Ovary (tissue), 9 donors: ENCODE data around the gene MMP24. TPM values are rescaled to one million over a fixed set of nuclear protein-coding genes. Genes with fewer than 3 reads are reported as not detected.

Source experiments
- DNase-seq, 5 donors: peaks; one replicate each; pipeline ENCODE4 v3.0.0-alpha.2; 2019 to 2020
- H3K27ac ChIP-seq, 2 donors: fragments of 200-600 bp; one replicate each; pipeline versions ENCODE4 v1.5.1 to v1.8.0; 2019 to 2022
- H3K27me3 ChIP-seq: fragments of 200-600 bp; one replicate; pipeline ENCODE4 v1.8.0; 2022
- H3K36me3 ChIP-seq: fragments of 200-600 bp; sonication (generic); one replicate; pipeline ENCODE4 v1.5.1; 2019
- H3K4me1 ChIP-seq: one replicate; pipeline ENCODE4 v1.8.1; 2013; ENCODE audit warnings: mild to moderate bottlenecking, moderate library complexity; ENCODE audit not compliant: insufficient read depth
- H3K4me3 ChIP-seq: fragments of 200-600 bp; sonication (generic); one replicate; pipeline ENCODE4 v1.5.1; 2017
- H3K9me3 ChIP-seq, 2 donors: fragments of 200-600 bp in 1 of 2; sonication (generic) in 1 of 2; one replicate each; pipeline versions ENCODE4 v1.5.1 to v1.8.1; 2013 to 2019; ENCODE audit warnings: mild to moderate bottlenecking in 1 of 2, moderate library complexity in 1 of 2
- CTCF ChIP-seq, 3 donors: fragments of 450-650 bp in 2 of 3; fragments of 200-600 bp in 1 of 3; IDR thresholded peaks; one replicate each; pipeline versions ENCODE4 v1.5.1 to v1.8.0; 2016 to 2022; ENCODE audit warnings: antibody characterized with exemption in 3 of 3, mild to moderate bottlenecking in 1 of 3
- EP300 ChIP-seq: sonication (generic); formaldehyde crosslinking; IDR thresholded peaks from one replicate; pipeline ENCODE4 v1.6.1; 2017; ENCODE audit warnings: antibody characterized with exemption
- POLR2A ChIP-seq: fragments of 450-650 bp; IDR thresholded peaks from one replicate; pipeline ENCODE4 v1.6.1; 2017; ENCODE audit warnings: antibody characterized with exemption, mild to moderate bottlenecking, moderate library complexity
- WGBS, 3 donors: extraction: QIAGEN DNeasy Blood & Tissue Kit in 1 of 3; methylation state at CpG; one replicate each; pipeline versions ENCODE4 v1.1.5 to v1.1.7; 2013 to 2017; 5-methylcytosine and 5-hydroxymethylcytosine counted together
- intact Hi-C, 4 donors: fragments of 100-400 bp; cut with DNase I; formaldehyde crosslinking; loops; one replicate each; pipeline versions ENCODE4 v1.11.0 to v1.15.1; 2022 to 2023
- polyA plus RNA-seq, 2 donors: library from polyadenylated mRNA; stranded (reverse); fragments of 200-250 nt in 1 of 2; fragments of 350-450 nt in 1 of 2; fragmentation: Illumina TruSeq in 1 of 2; extraction: RNeasy Lipid Tissue Mini Kit (QIAGEN cat#74804) in 1 of 2; gene quantifications; one replicate each; pipeline ENCODE4 v1.2.3, GENCODE V29; 2013 to 2014
- total RNA-seq, 7 donors: library from RNA; depleted of rRNA in 2 of 7; stranded (reverse); fragments of >200 nt in 2 of 7; fragmentation: NEBNext Ultra II Directional in 3 of 7; extraction: Animal tissue kit (Norgen Biotek cat#: 25700) in 3 of 7; gene quantifications; one replicate each; pipeline versions ENCODE4 v1.1.0 to v1.2.4, GENCODE V29; 2016 to 2023
- donor health status: DM: no; HTN: no; CAD: no; lungs with moderate emphysema.
- donor health status: DM: no; HTN: no; CAD: no.
- donor health status: Bipolar disorder and iron deficiency.
- donor health status: DM: yes; HTN: yes; CAD: no.
- donor health status: DM: no; HTN: no; CAD: no.
- donor health status: DM: yes; HTN: yes; CAD: no.

The MMP24 gene
- total and polyA plus RNA-seq, 9 donors = 0.20 to 10.8 (median 0.67) TPM

GRCh38 chr20:35235881-35236280, 9.4 kb downstream of the MMP24 start:
- Histone ChIP-seq H3K27ac (no peak overlapping the region), H3K27me3 (no peaks in the 10 kb centered on the region), H3K4me3 (no peak overlapping the region), H3K4me1 (no peaks in the 10 kb centered on the region), H3K9me3 (no peaks in the 10 kb centered on the region), H3K36me3 (no peaks in the 10 kb centered on the region)
- DNase-seq = no peak
- no peak for TF ChIP-seq EP300
- TF ChIP-seq CTCF (IDR thresholded peaks at IDR 0.05) = no peak
- no peak for TF ChIP-seq POLR2A
- intact Hi-C loops = no loop called here
- 88 to 94% (median 91%) methylated on average over 6 of the region's 6 CpGs for WGBS, 3 donors

DNA sequence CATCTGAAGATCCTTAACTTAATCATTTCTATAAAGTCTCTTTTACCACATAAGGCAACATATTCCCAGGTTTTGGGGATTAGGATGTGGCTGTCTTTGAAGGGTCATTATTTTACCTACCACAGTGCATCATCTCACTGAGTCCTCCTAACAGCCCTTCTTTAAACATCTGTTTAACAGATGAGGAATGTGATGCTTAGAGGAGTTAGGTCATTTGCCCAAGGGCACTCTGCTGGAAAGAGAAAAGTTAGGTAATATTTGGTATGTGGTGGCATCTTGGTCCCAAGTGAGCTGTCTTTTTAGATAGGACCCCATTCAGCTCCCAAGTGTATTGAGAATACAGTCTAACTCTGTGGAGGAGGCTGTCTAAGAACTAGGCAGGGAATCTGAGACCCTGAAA, 11.0 kb downstream of the MMP24 start:
- DNase-seq = no peak
- Histone ChIP-seq H3K4me3 (no peak overlapping the region), H3K4me1 (no peaks in the 10 kb centered on the region), H3K27me3 (no peaks in the 10 kb centered on the region), H3K27ac (no peak overlapping the region), H3K9me3 (no peaks in the 10 kb centered on the region), H3K36me3 (no peaks in the 10 kb centered on the region)
- intact Hi-C loops = no loop called here
- TF ChIP-seq EP300 (no peak), CTCF (IDR thresholded peaks at IDR 0.05) (no peak), POLR2A (no peak)

DNA sequence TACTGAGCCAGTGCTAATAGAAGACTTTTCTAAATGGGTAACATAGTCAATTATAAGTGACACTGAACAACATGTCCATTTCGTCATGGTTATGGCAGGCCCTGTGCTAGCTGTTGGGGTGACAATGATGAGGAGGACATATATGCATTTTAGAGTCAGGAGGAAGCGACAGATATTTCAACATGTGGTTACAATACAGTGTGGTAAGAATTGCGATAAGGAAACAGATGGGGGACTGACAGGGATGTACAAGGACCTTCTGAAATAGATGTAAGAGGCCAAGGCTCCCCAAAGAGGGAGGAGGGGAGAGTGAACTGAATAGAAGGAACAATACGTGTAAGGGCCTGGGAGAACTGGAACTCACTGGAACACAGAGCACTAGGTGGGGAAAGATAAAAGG, 11.7 kb downstream of the MMP24 start:
- intact Hi-C loops = no loop called here
- 86 to 98% (median 88%) methylated on average over 4 of the region's 4 CpGs for WGBS, 3 donors
- H3K36me3 ChIP-seq = no peaks in the 10 kb centered on the region
- no peak overlapping the region for H3K4me3 ChIP-seq
- H3K9me3 ChIP-seq = no peaks in the 10 kb centered on the region
- no peaks in the 10 kb centered on the region for H3K27me3 ChIP-seq
- DNase-seq = no peak
- H3K4me1 ChIP-seq = no peaks in the 10 kb centered on the region
- no peak for TF ChIP-seq POLR2A
- no peak for TF ChIP-seq EP300
- no peak for TF ChIP-seq CTCF (IDR thresholded peaks at IDR 0.05)
- no peak overlapping the region for H3K27ac ChIP-seq

DNA sequence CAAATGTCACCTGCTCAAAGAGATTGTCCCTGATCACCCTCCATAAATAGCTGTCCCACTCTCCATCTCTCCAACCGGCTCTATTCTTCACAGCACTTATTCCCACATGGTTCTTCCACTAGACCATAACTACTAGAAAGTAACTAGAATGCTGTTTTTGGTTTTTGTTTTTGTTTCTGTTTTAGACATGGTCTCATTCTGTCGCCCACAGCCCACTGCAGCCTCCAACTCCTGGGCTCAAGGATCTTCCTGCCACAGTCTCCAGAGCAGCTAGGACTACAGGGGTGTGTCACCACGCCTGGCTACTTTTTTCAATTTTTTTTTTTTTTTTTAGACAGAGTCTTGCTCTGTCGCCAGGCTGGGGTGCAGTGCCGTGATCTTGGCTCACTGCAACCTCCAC, 12.2 kb downstream of the MMP24 start:
- Histone ChIP-seq H3K27me3 (no peaks in the 10 kb centered on the region), H3K27ac (no peak overlapping the region), H3K4me3 (no peak overlapping the region), H3K36me3 (no peaks in the 10 kb centered on the region), H3K4me1 (no peaks in the 10 kb centered on the region), H3K9me3 (no peaks in the 10 kb centered on the region)
- TF ChIP-seq EP300 = no peak
- WGBS, 3 donors = 87 to 94% (median 87%) methylated on average over 5 of the region's 5 CpGs
- no peak for DNase-seq
- intact Hi-C loops = no loop called here

- H3K4me3 ChIP-seq = no peak overlapping the region
These were observed 13.8 kb downstream of the MMP24 start for GRCh38 chr20:35240083-35240810.

More at GRCh38 chr20:35240083-35240810, 13.8 kb downstream of the MMP24 start:
- intact Hi-C loops = no loop called here
- WGBS, 3 donors = 74 to 82% (median 76%) methylated on average over 5 of the region's 5 CpGs
- no peaks in the 10 kb centered on the region for H3K4me1 ChIP-seq
- no peak for DNase-seq
- H3K27me3 ChIP-seq = no peaks in the 10 kb centered on the region
- no peaks in the 10 kb centered on the region for H3K36me3 ChIP-seq
- H3K9me3 ChIP-seq = no peaks in the 10 kb centered on the region
- TF ChIP-seq EP300 = no peak
- TF ChIP-seq POLR2A = no peak
- TF ChIP-seq CTCF (IDR thresholded peaks at IDR 0.05) = no peak
- no peak overlapping the region for H3K27ac ChIP-seq
